ENCODE measurements around the gene WDR45B.

GRCh38 chr17:82659886-82660285, 11.6 kb upstream of the WDR45B start:
- TF ChIP-seq POLR2A (IDR thresholded peaks at IDR 0.05) (no peak), CTCF (IDR thresholded peaks at IDR 0.05) (no peak)
